GM12874 (cell line): ENCODE results near the gene NME7.

Experiments
- TF ChIP-seq, protein P1 (sequence below): IDR thresholded peaks from 2 replicates; pipeline ENCODE4 v1.5.1; 2011; ENCODE audit warnings: low read depth, mild to moderate bottlenecking, control low read depth, low read length, moderate library complexity; ENCODE audit not compliant: insufficient read depth

Gene NME7

DNA sequence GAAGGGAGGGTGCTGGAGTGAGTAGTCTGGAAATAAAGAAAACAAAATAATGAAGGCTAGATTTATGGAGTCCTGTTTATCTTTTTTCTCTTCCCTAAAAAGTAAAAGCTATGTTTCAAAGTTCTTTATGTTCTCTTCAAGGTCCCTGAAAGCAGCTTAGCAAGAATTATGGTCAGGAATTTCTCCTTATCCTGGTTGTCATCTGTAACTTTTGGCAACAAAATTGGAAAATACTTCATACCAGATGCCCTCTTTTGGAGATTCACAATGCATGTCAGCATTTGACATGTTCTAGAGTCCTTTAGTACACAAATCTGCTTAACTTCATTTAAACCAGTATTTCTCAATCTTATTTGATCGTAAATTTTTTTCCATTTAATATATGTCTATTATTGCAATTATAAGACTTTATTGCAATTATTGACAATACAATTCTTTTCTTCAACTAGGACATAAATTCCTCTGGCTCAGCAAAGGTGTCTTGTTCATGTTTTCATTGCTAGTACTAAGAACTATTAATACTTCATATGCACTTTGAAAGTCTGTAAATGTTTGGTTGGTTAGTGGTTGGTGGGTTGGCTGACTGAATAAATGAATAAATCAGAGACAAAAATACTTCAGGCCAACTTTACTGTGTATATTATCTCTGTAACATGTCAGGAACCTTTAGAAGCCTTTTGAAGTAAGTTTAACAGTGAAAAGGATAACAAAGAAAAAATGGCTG, 159.6 kb downstream of the NME7 start:
- TF ChIP-seq, protein P1, sequence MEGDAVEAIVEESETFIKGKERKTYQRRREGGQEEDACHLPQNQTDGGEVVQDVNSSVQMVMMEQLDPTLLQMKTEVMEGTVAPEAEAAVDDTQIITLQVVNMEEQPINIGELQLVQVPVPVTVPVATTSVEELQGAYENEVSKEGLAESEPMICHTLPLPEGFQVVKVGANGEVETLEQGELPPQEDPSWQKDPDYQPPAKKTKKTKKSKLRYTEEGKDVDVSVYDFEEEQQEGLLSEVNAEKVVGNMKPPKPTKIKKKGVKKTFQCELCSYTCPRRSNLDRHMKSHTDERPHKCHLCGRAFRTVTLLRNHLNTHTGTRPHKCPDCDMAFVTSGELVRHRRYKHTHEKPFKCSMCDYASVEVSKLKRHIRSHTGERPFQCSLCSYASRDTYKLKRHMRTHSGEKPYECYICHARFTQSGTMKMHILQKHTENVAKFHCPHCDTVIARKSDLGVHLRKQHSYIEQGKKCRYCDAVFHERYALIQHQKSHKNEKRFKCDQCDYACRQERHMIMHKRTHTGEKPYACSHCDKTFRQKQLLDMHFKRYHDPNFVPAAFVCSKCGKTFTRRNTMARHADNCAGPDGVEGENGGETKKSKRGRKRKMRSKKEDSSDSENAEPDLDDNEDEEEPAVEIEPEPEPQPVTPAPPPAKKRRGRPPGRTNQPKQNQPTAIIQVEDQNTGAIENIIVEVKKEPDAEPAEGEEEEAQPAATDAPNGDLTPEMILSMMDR, result no peak

DNA sequence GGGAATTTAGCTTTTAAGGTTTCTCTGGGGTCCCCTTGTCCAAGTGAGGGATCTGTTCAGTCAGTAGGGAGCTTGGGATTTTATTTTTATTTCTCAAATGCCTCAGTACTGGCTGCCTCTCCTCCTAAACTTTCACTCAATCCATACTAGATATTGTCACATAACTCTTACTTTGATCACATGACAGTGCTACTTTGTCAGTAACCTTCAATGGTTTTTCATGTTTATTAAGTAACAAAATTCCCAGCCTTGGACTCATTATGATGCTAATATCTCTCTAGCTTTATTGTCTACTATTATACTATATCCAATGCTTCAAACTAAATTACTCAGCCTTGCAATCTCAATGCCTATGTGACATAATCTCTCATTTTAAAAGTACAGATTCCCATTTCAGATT, 163.4 kb downstream of the NME7 start:
- TF ChIP-seq, protein P1, result no peak

DNA sequence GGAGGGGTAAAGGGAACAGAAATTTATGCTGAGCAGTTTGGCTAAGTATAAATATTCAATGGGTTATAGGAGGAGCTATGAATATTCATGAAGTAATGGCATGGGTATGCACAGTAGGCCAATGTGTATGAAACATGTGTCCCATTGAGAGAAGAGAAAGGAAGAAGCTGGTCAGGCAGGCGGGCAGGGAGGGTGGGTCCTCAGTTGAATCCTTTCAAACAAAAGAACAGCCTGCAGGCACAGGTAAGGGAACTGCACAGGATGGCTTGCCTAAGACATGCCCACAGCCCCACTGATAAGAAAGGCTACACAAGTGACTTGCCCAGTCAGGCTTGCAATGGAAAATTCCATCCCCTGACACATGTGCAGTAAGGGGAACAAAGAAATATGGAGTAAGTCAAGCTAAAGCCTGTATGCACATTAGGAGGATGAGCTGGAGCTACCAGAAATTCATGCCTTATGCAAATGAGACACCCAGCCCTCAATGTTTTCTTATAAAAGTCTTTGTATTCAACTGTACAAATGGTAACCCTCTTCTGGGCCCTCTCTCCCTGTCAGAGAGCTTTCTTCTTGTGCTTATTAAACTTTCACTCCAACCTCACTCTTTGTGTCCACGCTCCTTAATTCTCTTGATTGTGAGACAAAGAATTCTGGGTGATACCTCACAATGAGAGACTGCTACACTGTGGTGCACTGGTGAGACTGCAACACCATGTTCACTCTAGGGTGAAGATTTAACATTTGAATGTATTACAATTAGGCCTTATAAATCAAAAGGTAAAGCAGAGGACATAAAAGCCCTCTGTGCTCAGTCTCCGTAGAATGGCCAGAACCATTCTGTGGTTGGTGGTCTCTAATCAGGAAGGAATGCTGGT, 164.6 kb downstream of the NME7 start:
- TF ChIP-seq, protein P1, result no peak

DNA sequence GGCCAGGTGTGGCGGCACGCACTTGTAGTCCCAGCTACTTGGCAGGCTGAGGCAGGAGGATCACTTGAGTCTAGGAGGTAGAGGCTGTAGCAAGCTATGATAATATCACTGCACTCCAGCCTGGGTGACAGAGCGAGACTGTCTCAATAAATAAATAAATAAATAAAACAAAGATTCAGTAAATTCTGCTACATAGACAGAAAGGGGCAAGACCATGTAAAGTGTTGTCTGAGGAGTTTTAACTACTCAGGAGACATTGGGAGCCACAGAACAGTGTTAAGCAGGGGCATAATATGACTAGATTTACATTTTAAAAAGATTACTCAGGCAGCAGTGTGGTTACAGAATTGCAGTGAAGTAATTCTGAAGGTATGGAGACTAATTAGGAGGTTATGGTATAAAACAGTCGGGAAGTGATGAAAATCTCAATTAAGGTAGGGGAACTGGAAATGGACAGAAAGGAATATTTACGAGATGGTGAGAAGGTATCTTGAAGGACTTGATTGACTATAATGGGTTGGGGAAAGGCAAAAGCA, 166.4 kb downstream of the NME7 start:
- TF ChIP-seq, protein P1, result no peak

DNA sequence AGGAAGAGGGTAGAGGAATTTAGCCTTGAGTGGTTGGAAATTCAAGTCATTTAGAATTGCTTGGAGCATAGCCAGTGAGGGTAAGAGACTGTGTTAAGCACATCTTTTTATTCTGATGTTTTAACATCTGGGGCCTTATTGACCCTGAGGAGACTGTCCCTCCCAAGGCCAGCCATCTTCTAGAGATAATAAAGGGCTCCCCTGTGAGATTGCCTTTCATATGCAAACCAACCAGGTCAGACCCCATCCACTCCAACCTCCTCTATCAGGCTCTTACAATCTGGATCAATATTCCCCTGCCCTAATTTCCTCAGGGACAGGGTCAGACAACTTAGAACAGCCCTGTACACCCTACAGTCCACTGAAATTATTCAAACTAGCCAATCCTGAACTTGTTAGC, 167.3 kb downstream of the NME7 start:
- TF ChIP-seq, protein P1, result no peak

DNA sequence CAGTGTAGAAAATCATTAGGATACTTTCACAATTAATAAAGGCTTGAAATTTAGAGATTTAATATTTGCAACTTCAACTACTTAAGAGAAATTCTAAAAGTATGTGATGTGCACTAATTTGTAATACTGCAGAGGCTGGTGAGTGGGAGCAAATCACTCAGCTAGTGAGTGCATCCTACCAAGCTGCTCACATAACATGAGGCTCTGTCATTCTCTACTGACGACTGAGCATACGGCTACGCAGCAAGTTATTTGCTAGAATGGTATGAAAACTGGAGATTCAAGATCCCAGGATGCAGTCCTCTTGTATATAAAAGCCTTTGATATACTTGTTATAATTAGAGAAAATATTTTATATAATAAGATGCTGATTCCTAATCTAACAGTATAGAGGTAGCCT, 171.0 kb downstream of the NME7 start:
- TF ChIP-seq, protein P1, result no peak

DNA sequence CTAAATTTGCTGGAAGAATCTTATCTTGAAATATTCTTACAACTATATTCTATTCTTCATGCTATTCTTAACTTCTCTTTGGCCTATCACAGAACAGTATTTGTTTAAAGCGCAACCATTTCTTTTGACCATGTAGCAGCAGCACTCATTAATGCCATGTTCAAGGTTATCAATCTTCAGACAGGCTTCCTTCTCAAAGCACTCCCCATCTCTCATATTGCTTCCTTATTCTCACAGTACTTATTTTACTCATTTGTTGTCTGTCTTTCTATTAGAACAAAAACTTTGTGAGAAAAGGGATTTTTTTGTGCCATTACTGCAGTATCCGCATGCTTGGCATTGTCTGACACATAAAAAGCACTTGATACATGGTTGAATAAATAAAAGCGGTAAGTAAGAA, 171.4 kb downstream of the NME7 start:
- TF ChIP-seq, protein P1, result no peak
